GM12875 (cell line): ENCODE measurements around the gene MSANTD1.

Experiments used
- H3K4me3 ChIP-seq: one replicate; pipeline ENCODE4 v1.5.1; 2011; ENCODE audit warnings: low read depth, low read length, control low read depth
- CTCF ChIP-seq: IDR thresholded peaks from 2 replicates; pipeline ENCODE4 v1.5.1; 2011; ENCODE audit warnings: low read depth, mild to moderate bottlenecking, control low read depth, inconsistent platforms, low read length, moderate library complexity, borderline replicate concordance; ENCODE audit not compliant: insufficient read depth

MSANTD1 gene

DNA sequence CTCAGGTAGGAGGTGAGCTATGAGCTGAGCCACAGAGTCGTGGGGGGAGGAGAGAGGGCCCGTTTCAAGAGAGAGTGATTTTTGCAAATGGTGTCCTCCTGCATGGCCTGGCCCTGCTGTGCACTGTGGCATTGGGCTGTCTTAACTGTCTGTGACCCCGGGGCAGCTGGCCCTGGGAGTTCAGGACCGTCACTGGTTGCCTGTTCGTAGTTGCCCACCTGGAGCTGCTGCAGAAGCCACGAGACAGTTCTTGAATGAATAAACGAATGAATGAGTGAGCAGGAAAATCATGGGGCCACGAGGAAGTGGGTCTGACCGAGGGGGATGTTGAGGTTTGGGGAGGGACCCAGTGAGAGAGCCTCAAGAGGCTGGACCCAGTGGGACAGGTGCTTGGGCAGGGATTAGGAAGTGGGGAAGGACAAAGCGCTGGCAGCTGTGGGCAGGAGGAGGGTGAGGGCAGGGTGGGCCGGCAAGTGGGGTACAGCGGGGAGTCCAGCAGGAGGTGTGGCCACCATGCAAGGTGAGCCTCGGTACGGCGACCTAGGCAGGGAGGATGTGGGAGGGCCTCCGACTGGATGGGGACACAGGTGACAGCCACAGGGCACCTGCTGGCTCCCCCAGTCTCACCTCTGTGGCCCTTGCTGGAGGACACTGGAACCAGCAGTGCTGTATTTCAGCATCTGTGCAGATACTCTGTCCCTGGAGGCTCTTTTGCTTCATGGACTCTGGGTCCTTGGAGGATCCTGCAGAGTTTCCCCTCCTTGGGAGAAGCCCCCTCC lies 54.0 kb downstream of the MSANTD1 start:
- TF ChIP-seq CTCF: no peak
- H3K4me3 ChIP-seq: no peak overlapping the region

DNA sequence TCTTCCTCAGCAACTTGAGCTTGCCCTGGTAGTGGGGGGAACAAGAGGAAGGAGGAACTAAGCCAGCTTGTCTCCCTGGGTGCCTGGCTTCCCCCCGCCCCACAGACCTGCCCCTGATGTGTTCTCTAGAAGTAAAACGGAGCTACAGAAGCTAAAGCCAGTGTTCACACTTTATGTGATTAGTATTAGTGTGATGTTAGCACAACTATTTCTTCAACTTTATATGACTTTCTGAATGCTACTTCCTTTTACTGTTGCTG lies 54.5 kb downstream of the MSANTD1 start:
- no peak for TF ChIP-seq CTCF
- H3K4me3 ChIP-seq: no peak overlapping the region

DNA sequence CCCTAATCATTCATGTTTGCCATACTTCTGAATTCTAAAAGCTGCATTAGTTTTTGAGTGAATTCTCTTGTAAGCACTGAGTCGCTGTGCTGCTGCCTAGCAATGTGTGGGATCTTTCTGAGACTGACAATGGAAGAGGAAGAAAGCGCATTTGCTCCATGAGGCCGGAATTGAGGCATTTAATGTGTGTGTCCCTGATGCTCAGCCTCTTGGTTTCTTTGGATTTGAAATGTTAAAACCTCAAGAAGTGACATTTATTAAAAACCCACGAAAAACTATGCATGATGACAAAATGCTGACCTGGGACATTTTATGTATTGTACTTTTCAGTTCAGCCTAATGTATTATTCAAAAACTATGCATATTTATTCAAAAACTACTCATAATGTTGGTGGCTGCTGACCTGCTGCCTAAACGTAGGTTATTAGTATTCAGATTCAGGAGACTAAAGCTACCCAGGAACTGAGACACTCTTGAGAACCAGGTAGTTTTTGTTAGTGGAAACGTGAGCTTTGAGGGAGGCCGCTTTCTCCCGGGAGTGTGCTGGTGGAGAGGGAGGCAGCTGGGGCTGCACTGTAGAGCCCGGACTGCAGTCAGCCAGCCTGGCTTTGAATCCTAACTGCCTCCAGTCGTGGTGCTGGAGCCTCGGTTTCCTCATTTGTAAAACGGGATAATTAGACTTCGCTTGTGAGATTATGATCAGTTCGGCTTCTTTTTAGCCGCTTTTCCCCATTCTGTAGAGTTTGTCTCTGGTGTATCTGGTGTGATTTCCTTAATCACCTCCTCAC lies 55.2 kb downstream of the MSANTD1 start:
- no peak for TF ChIP-seq CTCF
- H3K4me3 ChIP-seq: no peak overlapping the region

GRCh38 chr4:3304831-3305609 lies 56.1 kb downstream of the MSANTD1 start:
- no peak for TF ChIP-seq CTCF
- no peak overlapping the region for H3K4me3 ChIP-seq

DNA sequence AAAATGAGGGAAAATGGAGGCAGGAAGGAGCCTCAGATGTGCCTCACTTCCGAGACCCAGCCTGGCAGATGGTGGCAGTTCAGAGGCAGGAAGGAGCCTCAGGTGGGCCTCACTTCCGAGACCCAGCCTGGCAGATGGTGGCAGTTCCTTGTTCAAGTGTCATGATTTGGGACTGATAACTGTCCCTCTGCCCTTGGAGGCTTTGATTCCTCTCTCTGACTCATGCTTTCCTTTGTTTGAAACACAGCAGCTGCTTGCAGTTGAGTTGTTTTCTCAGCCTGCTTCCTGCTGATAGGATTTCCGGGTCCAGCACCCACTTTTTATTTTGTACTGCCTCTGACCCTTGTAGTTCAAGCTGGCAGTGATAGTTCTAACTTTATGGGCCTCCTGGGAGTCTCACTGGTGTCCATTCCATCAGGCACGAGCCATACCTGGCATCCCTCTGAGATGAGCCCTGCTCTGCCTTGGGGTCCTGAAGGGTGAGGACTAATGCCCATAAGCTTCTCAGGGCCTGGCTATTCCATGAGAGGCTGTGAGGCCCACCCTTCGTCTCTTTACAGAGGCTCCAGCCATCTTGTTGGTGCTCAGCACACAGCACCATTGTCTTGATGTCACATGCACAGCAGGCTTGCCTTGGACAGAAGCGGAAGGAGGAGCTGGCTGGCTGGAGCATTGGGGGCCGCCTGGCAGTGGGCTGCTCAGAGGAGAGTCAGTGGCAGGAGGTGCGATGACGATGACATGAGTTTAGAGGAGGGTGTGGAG lies 56.8 kb downstream of the MSANTD1 start:
- no peak overlapping the region for H3K4me3 ChIP-seq
- no peak for TF ChIP-seq CTCF
